ENCODE measurements around the gene COBL.

COBL gene

DNA sequence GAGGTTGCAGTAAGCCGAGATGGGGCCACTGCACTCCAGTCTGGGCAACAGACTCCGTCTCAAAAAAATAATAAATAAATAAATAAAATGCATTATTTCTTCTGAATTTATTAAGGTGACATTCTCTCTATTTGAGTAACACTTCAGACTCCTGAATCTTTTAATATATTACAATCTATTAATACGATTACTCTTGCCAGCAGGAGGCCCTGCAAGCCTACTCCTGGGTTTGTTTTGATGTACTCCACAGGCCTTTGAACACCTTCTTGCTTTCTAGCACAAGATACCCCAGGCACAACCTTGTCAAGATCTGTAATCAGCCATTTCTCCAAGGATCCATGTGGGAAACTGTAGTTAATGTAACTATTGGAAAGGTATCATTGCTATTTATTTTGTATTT lies 63.5 kb downstream of the COBL start:
- DNase-seq (ENCODE audit: low read depth), result no peak

DNA sequence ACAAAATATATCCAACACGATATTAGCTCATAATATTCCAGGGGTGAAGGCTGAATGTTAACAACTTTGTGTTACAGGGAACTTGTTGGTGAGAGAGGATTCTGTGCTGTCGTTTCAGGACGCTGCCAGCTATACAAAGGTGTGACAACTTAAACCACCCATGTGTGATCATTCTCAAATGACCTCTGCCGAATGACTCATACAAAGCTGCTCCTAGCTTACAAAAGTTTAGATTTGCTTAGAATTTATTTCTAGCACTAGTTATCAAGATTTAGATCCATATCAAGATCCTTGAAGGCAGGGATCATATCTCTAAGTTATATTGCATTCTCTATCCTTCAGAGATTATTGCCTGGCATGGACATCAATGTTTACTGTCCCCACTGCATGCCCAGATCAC lies 65.3 kb downstream of the COBL start:
- no peak for DNase-seq (ENCODE audit: low read depth)

DNA sequence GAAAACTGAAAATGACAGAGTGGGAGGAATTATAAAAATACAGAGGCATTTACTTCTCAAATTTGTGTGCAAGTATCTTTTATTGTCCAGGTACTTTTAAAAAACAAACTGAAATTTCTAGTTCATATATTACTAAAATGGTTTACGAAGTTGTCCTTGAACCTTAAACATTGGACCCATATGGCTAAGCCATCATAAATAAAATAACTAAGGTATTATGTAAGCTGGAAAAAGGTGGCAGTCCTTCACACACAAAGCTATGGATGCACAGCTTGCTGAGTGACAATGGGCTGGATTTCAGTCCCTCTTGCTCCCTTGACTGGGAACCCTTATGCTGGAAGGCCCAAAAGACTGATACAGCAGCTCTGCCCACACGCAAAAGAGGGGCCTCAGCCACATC lies 66.1 kb downstream of the COBL start:
- no peak for DNase-seq (ENCODE audit: low read depth)

DNA sequence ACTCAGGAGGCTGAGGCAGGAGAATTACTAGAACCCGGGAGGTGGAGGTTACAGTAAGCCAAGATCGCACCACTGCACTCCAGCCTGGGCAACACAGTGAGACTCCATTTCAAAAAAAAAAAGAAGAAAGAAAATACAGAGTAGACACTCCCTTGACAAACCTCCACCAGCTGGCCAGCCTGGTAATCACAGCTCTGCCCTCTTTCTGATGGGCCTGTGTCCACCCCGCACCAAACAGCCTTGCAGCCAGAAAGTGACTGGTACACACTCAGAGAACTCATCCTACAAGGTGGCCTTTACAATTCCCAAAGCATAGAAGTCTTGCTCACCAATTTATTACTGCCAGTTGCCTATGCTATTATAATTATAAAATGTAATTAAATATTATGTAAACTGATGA lies 66.6 kb downstream of the COBL start:
- DNase-seq (ENCODE audit: low read depth), result no peak

DNA sequence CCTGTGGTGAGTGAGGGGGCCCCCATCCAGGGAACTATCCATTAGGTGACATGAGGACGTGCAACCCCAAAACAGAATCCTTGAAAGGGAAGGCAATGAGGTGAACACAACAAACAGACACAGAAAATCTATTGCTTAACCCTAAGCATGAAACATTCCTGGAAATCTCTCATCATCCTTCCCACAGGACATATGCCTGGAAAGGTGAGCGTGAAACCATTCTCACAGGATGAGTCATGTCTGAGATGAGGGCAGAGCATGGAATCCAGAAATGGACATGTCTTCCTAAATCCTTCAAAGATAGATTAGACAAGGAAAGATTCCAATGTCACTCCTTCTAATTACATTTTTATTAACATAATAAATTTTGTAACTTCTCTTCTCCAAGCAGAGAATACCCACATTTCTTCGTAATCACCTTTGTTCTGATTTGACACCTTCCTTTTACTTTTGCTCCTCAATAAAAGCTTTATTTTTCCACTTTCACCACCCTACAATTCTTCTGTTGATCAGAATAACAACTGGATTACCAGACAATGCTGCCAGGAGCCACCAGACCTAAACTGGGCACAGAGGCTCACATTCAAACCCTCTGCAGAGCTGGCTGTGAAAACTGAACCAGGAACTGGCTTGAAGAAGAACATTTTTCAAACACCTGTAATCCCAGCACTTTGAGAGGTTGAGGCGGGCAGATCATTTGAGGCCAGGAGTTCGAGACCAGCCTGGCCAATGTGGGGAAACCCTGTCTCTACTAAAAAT lies 67.2 kb downstream of the COBL start:
- no peak for DNase-seq (ENCODE audit: low read depth)

DNA sequence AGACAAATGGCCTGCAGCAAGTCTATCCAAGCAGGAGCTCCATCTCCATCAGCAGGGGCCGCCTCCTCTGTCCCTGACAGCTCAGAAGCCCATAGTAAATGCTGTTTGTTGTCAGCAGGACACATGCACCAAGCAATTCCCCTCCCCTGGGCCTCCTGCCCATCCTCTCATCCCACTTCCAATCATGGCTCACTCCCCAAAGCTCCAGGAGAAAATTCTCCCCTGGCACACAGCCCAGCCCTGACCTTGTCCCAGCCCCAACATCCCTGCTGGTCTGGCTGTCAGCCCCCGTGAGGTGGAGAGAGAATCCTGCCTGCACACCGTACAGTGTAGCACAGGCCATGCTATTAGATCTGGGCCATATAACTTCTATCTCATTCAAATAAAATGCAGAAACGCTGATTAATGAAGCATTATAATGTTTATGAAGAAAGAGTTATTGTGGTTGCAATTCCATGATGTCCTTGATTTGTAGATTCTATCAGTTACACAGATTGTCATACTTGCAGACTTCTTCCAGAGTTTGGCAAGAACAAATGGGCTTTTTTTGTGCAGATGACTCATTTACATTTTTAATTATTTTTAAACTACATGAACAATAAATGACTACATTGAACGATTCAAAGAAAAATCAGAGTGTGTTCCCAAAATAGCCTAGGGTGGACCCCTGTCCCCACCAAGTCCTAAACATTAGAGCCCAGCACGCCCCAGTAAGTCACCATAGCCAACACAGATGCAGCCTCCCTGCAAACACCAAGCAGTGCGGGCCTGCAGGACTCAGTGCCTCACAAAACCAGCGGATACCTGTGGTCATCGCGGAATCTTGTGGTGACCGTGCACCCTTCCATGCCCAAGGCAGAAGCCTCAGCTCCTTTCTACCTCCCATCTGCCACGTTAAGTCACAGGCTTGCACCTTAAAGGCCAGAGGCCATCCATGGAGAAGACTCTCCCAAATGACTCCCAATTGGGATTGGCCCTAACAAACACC lies 70.1 kb downstream of the COBL start:
- no peak for DNase-seq (ENCODE audit: low read depth)

DNA sequence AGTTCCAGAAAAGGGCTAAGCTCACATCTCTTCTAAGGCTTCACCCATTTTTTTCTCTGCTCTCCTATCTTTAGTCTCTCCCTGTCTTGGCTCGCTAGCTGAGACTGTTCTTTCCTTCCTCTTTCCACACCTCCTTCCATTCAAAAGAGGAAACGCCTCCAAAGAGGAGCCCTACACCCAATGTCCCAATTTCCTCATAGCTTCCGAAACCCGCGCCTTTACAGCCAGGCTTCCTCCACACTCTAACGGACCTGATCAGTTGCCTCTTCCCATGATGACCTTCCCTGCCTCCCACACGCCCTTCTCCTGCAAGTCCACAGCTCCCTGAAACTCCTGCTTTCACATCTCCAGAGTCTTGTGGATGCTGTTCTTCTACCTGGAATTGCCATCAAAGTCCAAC lies 71.7 kb downstream of the COBL start:
- no peak for DNase-seq (ENCODE audit: low read depth)

DNA sequence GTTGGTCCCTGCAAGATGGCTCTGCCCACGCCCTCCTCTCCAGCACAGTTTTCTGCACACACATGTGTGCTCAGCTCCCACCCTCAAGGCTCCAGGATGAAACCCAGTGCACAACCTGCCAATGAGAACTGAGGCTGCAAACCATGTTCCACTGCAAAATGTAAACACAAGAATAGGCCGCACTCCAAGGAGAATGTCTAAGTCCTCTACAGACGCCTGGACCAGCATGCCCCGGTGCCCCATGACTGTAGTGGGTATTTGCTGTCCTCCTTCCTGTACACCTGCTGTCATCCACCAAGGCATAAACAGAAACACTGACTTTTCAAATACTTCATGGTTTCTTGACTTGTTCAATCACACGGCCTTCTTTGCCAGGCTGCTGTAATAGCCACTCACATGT lies 72.6 kb downstream of the COBL start:
- DNase-seq (ENCODE audit: low read depth), result no peak

DNA sequence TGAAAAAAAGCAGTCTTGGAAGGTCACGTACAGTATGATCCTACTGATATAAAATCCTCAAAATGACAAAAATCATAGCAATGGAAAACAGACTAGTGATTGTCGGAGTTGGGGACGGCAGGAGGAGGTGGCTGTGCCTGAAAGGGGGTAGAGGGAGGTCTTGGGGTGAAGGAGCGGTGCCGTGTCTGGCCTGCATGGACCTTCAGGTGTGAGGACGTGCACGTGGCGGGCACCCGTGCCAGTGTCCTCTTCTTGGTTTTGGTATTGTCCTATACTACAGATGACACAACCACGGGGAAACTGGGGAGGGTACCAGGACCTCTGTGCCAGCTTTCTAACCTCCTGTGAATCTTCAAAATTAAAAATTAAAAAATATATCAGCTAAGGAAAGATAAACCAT lies 73.0 kb downstream of the COBL start:
- no peak for DNase-seq (ENCODE audit: low read depth)

DNA sequence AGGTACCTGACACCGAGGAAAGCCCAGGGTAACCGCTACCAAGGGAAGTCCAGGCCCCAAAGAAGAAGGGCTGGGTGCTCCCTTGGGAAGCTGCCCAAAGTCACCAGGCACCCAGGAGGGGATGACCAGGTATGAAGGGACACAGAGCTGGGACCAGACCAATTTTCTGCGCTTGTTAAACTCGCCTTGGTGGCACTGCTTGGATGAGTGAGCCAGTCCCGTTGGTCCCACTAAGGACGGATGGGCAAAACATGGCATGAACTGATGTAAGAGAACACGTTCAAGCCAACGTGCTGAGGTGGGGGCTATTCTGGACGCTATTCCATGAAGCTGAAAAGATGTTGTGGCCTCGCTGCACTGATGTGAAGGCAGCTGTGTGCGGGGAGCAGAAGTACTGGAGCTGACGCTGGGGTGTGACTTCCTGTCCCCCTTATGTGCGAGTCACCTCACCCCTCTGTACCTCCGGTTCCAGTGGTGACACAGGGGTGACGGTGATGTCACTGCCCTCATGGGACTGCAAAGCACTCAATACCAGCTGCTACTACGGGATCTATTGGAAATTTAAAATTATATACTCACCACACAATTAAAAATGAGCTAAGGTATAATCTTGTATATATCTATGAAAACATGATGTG lies 73.6 kb downstream of the COBL start:
- DNase-seq (ENCODE audit: low read depth), result no peak

DNA sequence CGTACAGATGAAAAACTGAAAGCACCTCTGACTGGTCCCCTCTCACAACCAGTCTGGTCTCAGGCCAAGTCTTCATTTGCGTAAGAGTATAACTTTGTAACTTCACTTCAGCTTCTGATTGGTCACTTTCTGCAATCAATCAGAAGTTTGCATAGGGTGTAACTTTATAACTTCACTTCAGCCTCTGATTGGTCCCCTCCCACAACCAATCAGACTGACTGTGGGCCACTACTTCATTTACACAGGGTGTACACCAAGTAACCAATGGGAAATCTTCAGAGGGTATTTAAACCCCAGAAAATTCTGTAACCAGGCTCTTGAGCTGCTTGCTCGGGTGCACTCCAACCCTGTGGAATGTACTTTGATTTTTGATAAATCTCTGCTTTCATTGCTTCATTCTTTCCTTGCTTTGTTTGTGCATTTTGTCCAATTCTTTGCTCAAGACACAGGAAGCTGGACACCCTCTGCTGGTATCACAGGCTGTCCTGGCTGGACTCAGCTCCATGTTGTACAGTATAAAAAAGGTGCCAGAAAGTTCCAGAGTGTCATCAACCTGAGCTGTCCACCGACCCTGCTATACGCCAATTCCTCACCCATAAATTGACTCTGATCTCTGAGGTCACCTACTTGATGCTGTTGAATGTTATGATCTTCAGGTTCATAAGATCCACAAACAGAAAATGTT lies 74.5 kb downstream of the COBL start:
- no peak for DNase-seq (ENCODE audit: low read depth)

DNA sequence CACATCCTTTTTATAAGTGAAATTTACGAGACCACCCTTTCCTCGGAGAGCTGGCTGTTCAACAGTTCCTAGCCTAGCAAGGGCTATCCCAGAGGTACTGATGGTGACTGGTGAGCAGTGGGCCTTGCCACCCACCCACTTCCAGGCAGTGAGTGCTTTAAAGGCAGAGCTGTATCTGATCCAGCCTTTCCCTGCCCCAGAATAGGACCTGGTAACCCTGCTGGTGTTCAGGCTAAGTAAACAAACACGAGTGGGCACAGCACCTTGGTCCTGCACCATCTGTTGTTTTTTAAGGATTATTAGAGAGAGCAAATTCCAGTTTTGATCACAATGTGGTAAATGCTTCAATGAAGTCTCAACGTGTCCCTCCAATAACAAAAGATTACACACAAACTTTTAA lies 75.7 kb downstream of the COBL start:
- no peak for DNase-seq (ENCODE audit: low read depth)

DNA sequence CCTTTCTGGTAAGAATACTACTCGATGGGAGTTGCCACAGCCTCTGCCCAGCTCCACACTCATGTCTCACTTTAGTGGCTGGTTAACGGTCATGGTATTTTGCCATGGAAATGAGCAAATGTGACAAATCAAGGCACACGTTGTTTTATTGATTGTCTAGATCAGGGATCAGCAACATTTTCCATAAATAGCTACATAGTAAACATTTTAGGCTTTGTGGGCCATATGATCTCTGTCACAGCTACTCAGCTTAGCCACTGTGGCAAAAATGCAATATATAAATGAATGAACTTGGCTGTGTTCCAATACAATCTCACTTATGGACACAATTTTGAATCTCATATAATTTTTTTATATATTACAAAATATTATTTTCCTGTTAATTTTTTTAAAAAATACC lies 76.9 kb downstream of the COBL start:
- DNase-seq (ENCODE audit: low read depth), result no peak

DNA sequence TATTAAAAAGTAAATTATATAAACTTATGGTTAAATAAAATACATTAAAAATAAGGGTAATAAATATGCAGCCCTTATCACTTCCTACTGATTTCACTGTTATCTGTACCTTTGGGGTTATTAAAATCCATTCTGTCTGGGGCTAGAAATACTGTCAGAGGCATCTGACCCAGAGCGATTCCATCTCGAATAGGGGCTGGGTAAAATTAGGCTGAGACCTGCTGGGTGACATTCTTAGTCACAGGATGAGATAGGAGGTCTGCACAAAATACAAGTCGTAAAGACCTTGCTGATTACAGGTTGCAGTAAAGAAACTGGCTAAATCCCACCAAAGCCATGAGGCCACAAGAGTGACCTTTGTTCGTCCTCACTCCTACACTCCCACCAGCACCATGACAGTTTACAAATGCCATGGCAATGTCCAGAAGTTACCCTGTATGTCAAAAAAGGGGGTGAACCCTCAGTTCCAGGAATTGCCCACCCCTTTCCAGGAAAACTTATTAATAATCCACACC lies 77.6 kb downstream of the COBL start:
- DNase-seq (ENCODE audit: low read depth), result no peak

DNA sequence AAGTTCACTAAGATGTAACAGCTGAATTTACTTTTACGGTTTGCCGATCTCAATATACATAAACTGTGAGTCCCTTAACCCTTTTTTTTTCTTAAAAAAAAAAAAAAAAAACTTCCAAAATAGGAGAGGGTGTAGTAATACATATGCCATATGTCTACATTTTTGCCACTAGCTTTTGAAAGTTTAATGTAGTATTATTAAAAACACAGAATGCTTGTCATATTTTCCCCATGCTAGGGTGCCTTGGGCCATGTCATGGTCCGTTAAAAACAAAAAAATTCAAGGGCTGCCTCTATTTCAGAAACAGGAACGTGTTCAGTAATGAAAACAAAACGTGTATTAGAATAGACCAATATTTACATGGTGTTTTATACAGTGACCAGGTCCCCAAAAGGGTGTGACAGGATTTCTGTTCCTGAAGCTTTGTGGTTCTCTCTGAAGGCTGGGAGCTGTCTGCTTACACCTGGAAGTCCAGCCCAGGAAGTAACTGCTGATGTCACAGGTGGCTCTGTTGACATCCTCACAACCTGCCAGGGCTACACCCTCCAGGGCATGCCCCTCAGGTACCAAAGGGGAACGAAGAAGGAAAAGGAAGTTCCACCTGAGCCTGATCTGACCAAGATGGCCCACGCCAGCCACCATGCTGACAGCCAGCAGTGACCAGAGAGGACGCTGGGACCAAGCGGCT lies 79.0 kb downstream of the COBL start:
- no peak for DNase-seq (ENCODE audit: low read depth)

DNA sequence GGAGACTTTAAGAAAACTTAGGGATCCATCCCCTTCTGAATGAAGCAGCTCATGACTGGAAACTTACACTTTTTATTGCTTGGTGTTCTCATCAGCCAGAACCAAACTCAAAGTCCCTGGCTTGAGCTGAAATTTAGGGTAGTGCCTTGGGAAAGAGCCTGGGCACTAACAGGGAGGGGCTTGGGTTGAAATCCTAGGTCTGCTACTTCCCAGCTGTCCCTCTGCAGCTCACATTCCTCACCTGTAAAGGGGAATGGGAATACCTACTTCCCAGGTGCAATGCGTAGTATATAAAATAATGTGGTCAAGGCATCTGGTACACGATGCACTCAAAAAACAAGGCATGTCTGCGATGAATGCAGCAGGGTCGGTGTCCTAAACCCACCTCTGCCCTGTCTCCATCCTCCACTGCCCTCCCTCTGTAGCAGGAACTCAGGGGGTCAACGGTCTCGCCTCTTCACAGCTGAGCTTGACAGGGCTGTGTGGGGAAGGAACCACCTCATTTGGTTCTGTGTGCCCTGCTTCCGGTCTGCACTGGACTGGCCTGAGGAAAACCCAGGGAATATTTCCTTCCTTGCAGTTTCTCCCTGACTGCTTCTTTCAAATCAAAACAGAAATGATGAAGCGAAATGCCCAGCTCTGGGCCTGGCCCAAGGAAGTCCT lies 80.0 kb downstream of the COBL start:
- DNase-seq (ENCODE audit: low read depth), result no peak

DNA sequence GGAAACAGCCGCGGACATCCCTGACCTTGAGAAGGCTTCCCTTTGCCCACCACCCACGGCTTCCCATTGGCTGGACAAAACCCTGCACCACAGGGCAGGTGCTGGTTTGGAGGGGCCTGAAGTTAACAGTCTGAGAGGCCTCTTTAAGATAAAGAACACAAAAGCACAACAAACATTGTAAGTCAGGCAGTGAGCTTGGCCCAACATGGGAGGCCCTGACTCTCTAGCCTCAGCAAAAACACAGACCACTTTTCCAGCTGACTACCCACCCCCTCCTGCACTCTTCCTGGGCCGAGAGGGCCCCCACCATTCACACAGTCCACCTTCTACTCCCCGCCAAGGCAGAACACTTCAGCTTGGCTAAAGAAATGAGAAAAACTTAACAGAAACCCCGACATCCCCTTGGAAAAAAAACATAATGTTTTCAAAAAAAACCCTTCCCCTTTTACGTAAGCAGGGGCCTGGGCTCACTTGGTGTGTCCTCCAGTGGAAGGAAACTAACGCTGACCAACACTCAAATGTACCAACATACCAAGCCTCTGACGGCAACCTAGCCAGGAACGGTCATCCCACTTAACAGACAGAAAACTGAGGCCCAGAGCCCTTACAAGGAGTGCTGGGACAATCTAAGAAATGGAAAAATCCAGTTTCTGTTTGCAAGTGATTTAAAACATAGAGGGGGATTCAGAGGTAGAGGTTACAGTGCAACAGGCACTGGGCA lies 80.9 kb downstream of the COBL start:
- no peak for DNase-seq (ENCODE audit: low read depth)

DNA sequence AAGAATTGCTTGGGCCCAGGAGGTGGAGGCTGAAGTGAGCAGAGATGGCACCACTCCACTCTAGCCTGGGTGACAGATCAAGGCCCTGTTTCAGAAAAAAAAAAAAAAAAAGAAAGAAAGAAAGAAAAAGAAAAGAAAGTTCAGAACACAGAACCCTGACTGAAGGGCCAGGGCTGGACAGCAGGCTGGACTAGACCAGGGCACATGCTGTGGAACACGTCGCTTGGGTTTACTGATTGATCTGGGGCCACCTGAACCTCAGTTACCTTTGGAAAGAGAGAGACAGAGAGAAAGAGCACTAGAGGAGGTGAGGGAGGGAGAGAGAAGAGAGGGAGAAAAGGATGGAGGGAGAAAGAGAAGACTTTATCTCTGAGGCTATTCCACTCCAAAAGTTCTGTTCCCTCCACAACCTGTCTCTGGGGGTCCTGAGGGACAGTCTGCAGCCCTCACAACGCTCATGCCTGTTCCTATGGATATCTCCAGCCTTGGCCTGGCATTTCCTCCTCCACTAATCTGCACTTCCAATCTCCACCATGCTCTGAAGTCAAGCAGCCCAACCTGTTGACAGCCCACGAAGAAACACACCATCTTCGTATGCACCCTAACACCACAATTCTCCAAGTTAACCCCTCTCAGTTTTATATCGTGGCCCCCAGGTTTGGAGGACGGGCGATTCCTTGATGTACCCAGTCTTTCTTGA lies 81.8 kb downstream of the COBL start:
- no peak for DNase-seq (ENCODE audit: low read depth)

DNA sequence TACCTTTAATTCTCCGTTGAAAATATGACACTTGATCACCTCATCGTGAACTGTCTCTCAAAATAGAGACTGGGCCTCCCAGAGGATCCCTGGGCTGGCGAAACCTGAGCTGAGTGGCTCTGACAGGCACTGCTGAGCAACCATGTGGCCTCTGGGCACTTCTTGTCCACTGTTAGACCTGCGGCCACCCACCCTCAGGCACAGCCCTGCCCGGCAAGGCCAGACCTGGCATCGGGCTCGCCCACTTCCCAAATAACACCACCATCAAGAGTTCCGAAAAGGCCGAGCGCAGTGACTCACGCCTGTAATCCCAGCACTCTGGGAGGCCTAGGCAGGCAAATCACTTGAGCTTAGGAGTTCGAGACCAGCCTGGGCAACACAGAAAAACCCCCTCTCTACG lies 82.5 kb downstream of the COBL start:
- no peak for DNase-seq (ENCODE audit: low read depth)

DNA sequence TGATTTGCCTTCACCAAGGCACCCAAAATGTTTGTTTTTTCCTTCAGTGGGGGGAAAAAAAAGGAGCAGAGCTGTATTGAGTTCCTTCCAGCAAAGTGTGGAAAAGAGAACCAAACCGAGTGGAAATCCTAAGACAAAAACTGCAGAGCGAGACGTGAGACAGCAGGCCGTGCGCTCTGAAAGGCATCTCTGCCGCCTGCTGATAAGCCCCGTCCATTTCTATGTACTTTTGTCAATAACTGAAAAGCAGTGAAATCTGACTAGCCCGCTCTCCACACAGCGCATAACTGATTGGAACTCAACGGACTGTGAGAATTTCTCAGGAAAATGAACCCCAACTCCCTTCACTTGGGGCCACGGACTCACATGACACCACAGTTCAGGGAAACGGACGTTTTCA lies 83.2 kb downstream of the COBL start:
- DNase-seq (ENCODE audit: low read depth), result no peak

Data from activated gamma-delta T cell treated with anti-CD3 and anti-CD28 coated beads, Interleukin-2, amount 50 U/mL, for 16 hours (primary cell).